Smooth muscle cell of the brain vasculature (primary cell): ENCODE measurements around the gene OR4K5.
"Not testable (repeated sequence)": the region's sequence is repeated elsewhere in the genome, so short reads cannot be mapped to it uniquely, and the experiment has no call there.

ENCODE experiments used
- DNase-seq: peaks from one replicate; pipeline ENCODE4 v3.0.0-alpha.2; 2012; ENCODE audit warnings: low read depth, low spot score

Gene OR4K5, protein sequence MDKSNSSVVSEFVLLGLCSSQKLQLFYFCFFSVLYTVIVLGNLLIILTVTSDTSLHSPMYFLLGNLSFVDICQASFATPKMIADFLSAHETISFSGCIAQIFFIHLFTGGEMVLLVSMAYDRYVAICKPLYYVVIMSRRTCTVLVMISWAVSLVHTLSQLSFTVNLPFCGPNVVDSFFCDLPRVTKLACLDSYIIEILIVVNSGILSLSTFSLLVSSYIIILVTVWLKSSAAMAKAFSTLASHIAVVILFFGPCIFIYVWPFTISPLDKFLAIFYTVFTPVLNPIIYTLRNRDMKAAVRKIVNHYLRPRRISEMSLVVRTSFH

DNA sequence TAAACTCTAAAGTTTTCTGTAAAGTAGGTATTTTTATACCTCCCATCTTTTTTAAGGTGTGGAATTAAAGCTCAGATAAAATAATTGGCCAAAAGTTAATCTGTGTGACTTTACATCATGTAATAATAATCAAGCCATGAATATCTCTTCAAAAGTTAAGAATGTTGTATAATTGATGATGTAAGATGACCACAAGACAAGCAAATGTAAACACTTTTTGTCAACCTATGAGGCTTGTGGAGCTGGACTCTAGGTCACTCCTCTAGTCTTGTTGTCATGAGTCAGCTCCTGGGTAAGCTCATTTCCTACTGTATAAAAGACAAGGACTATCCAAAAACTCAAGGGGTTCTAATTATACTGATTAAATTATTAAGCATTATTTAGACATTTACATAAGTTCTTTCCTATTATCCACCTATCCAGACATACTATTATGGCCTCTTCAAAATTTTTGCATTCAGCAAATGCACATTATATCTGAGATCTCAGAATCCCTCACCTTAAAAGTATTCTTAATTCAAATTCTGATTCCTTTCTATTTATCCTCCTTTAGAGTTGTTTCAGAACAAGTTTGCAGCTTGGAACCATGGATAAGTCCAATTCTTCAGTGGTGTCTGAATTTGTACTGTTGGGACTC lies at the start of gene OR4K5:
OR4K5 (plus strand) TSS at position 587 of the 637 bp plus-strand sequence; CDS start at position 587, 0 bp downstream.
- DNase-seq, result no peak

DNA sequence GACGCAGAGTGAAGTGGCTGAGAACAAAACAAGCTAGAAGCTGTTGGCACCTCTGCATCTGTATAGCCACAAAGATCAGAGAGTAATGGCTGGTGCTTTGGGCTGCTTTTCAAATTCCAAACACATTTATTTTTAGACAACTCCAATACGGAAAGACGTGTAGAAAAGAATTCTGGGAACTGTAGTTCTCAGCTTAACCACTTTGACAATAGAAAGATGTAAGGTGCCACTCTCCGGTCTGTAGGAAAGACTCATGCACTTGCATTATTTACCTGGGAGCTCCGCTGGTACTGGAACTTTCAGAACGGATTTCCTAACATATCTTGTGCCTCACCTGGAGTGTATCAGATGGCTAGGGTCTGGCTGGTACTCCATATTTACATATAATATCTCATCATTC lies 47.2 kb upstream of the OR4K5 start:
- DNase-seq, result no peak

DNA sequence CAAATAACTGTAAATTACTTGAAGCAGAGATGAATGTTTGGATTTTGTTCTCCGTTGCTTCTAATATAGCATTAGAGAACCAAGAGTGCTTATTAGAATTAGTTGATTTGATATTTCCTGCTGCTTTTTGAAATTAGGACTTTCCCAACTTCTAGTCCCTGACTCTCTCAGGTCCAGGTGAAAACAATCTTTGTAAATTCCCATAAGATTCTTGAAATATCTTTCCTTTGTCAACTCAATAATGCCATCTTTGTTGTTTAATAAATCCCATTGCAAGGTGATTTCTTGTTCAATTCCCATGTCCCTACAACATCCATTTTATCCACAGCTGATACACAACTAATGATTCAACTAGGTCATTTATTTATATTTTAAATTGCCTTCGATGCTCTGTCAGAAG lies 45.6 kb upstream of the OR4K5 start, which contains the start of gene OR4K2:
OR4K2 (plus strand) TSS at position 301 of the 400 bp plus-strand sequence. CDS start 1,126 bp downstream, outside the sequence.
- DNase-seq, result no peak

DNA sequence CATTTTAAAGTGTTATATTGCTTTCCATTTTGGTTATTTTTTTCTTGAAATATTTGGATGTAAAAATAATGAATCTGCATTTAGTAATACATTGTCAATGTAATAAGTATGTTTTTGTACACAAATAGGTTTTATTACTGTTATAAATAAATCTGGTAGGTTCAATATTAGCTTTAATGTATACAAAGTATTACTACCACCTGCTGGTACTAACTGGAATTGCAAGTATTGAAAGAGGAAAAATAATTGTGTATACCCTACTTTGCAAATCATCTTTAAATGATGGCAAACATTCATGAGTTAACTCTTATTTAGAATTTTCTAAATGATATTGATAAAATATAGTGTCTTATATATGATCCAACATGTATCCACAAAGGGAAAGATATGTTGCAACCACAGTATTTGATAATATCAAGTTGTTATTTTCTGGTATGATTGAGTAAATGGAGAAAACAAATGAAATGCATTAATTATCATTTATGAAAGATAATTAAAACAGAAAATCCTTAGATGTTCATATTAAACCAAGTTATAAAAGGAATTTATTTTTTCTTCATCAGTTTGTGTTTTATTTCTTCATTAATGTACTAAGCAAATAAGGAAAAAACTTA lies 42.3 kb upstream of the OR4K5 start:
- DNase-seq, result no peak

DNA sequence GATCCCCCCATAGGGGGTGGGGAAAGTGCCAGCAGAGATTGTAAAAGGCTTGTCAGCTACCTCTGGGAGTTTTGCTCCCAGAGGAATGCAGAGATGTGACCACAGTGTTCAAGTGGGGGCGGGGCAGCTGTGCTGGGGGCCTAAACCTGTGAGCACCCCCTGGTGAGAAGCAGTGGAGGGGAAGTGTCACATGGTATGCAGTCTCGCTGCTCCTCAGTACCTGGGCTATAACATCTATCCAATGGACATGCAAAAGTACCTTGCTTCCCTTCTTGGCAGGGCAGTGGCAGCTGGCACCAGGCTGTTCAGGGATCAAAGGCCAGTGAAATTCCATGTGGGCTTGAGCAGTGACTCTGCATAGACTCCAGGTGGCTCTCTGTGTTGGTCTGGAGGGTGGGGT lies 25.1 kb upstream of the OR4K5 start:
- DNase-seq, result no peak

DNA sequence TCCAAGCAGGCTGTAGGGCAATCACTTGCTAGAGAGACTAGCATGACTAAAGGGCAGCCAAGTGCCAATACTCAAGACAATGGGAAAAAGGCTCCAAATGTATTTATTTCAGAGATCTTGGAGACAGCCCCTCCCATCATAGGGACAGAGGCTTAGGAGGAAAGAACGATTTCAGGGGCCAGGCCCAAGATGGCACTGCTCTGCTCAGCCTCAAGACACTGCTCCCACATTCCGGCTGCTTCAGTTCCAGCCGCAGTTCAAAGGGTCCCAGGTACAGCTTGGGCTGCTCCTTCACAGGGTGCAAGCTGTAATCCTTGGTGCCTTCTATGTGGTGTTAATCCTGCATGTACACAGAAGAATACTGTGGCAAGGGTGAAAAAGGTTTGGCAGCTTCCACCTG lies 19.4 kb upstream of the OR4K5 start:
- no peak for DNase-seq

DNA sequence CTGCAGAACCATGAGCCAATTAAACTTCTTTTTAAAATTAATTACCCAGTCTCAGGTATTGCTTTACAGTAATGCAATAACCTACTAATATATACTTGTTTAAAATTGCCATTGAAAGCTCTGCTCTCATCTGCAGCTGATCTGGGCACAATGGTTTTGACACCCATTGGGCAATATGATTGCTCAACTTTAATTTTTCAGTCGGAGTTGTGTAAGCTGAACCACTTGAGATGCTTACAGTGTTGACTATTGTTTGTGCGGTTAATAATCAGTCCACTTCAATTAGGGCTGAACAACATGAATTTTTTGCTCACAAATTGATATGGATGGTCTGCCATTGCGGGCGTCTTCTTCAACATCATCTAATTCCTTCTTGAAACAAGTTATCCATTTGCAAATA lies 18.0 kb upstream of the OR4K5 start:
- DNase-seq, result no peak

DNA sequence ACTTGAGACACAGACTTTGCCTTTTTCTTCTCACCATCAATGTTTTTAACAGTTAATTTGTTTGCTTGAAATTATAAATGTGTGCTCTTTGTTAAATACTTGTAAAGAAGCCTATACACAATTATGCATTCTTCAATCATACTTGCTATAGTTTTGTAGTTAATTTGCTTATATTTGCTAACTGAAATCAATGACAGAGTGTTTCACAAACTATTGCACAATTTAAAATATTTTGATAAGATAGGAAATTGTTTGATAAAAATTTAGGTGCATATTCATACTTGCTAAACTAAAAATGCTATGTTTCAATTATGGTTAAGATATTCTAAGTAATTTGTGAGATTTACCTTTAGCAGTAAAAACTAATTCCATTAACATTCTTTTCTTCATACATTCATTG lies 13.7 kb upstream of the OR4K5 start:
- DNase-seq, result no peak

DNA sequence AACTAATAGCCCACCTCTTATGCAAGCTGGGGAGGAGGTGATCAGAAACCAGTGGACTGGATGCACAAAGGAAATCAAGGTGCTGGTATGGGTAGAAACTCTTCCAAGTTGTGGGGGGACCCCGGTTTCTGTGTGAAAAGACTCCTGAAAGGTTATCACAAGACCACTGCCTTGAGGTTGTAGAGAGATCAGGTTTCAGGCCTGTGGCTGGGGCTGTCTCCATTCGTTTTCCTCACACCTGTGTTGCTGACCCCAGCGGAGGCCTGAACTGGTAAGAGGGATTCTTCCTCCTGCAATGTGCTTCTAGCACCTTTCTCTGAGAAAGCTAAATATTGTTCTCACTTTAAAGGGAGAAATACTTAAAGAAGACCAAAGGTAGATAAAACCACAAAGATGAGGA lies 9.3 kb upstream of the OR4K5 start:
- no peak for DNase-seq

DNA sequence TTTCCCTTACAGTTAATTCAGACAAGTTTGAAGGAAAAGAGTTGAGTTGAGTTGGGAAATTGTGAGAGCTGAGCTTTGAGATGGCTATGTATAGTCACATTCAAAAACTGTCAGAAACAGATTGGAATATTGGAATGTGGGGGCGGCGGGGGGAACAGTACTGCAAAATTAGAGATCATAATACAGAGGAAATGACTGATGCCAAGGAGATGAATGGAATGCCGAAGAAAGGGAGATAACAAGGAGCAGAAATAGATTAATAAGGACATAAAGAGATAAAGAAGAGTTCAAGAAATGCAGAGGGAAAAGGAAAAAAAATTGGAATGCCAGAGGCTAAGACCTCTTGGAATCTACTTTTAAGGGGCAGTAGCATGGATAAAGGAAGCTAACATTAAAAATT lies 3.2 kb upstream of the OR4K5 start:
- no peak for DNase-seq

DNA sequence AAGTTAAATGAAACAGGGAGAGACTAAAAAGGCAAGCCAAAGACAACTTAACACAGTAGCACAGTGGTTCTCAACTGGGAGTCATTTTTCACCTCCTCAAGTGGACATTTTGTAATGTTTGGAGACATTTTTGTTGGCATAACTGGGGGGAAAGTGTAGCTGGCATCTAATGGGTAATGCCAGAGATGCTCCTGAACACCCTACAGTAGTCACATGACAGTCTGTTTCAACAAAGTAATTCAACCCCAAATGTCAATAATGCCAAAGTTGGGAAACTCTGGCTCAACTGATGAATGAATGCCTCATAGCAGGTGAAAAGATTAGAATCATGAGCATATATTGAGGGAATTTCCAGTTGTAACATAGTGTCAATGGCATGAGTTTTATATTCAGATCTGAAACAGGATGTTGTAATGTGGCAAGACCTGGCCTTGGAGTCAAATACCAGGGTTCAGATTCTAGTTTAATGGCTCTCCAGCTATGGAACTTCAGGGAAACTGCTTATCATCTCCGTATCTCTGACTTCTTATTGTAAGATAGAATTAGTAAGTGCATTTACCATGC lies 2.4 kb upstream of the OR4K5 start:
- DNase-seq, result no peak

DNA sequence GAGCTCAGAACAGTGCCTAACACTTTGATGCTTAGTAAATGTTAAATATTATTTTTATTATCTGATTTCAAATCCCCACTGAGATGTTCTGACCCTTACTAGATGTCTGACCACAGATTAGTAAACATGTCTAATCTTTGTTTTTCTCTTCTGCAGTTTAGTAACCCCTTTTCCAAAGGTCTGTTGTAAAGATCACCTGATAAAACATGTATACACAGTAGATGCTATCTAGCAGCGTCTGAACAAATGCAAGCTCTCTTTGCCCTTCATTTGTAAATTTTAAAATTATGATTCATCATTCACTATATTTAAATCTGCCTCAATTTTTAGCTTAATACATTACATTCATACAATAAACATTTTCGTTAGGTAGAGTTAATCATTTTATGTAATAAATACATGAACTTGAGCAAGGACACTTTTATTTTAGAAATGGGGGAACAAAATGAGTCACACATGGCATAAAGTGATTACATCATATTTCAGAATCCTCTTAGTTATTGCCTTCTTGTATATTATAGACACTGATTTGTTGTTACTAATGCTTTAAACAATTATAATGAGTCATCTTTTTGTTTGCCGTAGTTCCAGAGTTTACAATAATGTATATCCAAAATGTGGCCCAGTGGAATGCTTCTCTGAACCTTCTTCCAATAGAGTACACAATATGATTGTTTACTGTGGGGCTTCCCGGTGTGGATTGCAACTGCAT lies 1.7 kb upstream of the OR4K5 start:
- no peak for DNase-seq

DNA sequence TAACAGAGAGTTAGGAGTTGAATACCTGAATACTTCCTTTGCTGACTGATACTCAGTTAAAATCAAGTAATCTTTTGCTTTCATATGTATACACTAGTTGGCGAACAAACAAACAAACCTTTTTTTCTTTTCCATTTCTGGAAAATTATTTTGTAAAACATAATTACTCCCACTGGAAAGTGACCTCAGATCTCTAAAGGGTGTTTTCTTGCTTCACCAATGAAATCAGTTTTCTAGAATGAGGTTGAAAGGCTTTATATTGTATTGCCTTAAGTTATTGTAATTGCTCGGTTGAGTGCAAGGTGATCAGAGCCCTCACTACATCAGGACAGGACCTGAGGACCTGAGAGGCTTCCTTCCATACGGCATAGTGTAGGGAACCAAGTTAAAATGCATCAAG lies 10.2 kb downstream of the OR4K5 start, which contains the start of gene OR4K1:
OR4K1 (plus strand) TSS at position 301 of the 400 bp plus-strand sequence. CDS start 4,750 bp downstream, outside the sequence.
- no peak for DNase-seq

DNA sequence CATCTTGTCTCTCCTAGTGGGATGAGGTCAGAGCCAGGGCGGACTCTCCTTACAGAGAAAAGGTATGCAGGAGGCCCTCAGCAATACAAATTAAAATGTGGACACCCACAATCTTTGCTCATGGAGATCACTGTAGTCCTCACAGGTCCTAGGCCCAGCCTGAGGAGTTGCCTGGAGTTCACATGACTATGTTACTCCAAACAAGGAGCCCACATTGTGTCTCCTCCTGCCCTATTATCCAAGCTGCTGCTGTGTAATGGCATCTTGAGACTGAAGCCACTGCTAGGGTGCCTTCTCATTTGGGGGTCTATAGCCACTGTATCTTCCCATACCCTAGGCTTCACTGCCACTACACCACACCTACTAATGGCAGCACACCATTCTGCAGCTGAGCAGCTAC lies 21.3 kb downstream of the OR4K5 start:
- no peak for DNase-seq

DNA sequence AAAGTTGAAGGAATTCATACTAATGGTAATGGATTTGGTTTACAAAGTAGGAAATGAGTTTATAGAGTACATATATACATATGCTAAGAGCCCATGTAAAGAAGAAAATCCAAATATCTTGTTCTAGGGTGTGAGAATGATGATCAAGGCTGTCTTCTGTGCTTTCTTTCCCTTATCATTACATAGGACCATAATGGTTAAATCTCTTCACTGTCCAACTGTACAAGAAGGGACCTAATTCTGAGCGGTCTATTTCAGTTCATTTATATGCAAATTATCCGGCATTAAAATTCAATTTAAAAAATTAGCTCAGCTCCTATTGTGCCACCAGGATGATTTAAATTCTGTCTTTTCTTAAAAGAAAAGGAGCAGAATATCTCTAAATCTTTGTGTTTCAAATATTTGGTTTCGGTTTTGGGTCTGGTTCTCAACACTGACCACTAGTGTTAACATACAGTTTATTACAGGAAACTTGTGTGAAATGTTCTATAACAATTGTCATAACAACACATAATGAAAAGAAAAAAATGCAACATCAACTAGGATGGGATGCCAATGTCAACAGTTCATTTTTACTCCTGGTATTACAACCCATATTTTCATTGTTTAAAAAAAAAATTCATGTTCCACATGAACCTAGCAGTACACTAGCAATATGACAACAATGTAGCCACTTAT lies 27.1 kb downstream of the OR4K5 start:
- no peak for DNase-seq

DNA sequence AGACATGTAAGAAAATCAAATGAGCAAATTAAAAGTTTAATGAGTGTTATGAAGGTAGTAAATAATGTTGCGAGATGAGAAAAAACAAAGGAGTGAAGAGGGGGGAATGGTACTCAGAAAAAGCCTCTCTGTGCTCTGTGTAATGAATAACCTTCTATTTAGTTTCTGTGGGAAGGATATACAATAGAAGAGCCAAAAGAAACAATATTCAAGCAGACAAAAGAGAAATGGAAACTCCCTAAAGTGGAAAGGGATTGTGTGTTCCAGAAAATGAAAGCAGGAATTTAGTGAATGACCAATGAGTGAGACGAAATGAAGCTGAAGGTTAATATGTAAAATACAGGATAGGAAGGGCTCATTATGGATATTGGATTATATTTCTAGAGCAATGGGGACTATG lies 28.8 kb downstream of the OR4K5 start:
- DNase-seq, result no peak

DNA sequence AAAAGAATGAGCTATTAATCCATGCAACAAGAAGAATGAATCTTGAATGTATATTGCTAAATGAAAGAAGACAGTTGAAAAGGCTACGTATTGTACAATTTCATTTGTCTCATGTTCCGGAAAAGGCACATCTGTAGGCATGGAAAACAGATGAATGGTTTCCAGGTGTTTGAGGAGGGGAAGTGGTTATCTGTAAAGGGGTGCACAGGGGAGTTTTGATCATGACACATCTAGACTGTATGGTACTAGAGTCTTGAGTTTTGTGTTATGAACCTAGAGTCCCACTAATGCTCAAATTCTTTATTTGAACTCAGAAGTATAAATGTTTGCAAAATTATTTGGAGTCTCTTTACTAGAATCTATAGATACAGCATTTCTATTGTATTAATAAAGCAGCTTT lies 49.3 kb downstream of the OR4K5 start:
- DNase-seq, result not testable (repeated sequence)
